Measurements from ENCODE around the gene BSND.

GRCh38 chr1:55060133-55060999 lies 61.6 kb downstream of the BSND start:
- TF ChIP-seq PRRX2 (CRISPR knock-in tag; IDR thresholded peaks at IDR 0.05), result no peak
- TF ChIP-seq ZBTB21 (CRISPR knock-in tag; IDR thresholded peaks at IDR 0.05; ENCODE audit: borderline replicate concordance), result no peak
- TF ChIP-seq CTCF (IDR thresholded peaks at IDR 0.05), result no peak
- TF ChIP-seq NR2C2 (CRISPR knock-in tag; IDR thresholded peaks at IDR 0.05), result no peak
- TF ChIP-seq CREB1 (CRISPR knock-in tag; IDR thresholded peaks at IDR 0.05), result no peak
- no peak for TF ChIP-seq FOXP1 (CRISPR knock-in tag; IDR thresholded peaks at IDR 0.05; ENCODE audit: borderline replicate concordance)
- no peak for TF ChIP-seq PREB (CRISPR knock-in tag; IDR thresholded peaks at IDR 0.05; ENCODE audit: borderline replicate concordance)
- no peak for TF ChIP-seq ELF4 (CRISPR knock-in tag; IDR thresholded peaks at IDR 0.05; ENCODE audit: low read depth)
- no peak for TF ChIP-seq GABPB1 (CRISPR knock-in tag; IDR thresholded peaks at IDR 0.05)
